GM19467 (cell line): ENCODE measurements around the gene GFAP.

Source experiments
- ATAC-seq: cut with Tn5 transposase; IDR thresholded peaks from one replicate; pipeline ENCODE4 v1.9.1; 2021; ENCODE audit warnings: mild to moderate bottlenecking, moderate library complexity; ENCODE audit not compliant: unreplicated experiment

The GFAP gene

DNA sequence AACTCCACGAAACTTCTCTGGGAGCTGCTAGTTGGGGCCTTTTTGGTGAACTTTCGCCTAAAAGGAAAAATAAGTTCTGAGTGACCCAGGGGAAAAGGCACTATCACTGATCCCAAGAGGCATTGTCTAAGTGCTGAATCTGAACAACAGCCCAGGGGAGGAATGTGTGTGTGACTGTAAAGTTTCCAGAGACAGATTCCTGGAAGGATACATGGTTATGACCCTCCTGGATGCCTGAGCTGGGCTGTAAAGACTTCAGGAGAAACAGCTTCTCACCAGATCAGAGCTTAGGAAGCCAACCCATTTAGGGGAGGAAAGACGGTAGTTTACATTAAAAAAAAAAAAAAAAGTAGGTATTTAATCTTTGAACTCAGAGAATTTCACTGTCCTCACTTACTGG is 47.5 kb downstream of the GFAP start:
- no peak for ATAC-seq

DNA sequence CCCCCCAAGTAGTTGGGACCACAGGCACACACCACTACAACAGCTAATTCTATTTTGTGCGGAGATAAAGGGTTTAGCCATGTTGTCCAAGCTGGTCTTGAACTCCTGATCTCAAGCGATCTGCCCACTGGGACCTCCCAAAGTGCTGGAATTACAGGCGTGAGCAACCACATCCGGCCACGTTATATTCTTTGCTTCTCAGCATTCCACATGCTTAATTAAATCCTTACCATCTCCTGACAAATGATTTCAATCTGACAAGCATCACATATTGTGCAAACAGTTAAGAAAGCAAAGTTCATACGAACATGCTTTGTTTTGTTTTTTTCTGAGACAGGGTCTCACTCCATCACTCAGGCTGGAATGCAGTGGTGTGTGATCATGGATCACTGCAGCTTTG is 49.4 kb downstream of the GFAP start:
- no peak for ATAC-seq

DNA sequence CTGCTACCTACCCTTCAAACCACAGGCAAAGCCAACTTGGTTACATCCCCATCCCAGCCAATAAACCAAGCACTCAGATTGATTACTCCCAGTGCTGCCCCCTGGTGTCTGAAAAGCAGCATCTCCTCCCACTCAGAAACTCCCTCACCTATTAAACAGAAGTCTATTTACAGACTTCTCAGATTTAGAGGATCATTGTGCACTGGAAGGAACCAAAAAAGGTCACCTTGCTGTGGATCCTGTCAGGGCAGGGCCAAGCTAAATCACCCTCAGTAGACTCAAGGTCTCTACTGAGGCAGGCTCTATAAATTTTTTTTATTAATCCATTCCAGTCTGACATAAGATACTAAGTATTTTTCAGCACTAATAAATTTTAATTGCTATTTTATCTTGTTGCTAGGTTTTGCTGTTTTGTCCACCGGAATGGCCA is 50.1 kb downstream of the GFAP start:
- no peak for ATAC-seq

DNA sequence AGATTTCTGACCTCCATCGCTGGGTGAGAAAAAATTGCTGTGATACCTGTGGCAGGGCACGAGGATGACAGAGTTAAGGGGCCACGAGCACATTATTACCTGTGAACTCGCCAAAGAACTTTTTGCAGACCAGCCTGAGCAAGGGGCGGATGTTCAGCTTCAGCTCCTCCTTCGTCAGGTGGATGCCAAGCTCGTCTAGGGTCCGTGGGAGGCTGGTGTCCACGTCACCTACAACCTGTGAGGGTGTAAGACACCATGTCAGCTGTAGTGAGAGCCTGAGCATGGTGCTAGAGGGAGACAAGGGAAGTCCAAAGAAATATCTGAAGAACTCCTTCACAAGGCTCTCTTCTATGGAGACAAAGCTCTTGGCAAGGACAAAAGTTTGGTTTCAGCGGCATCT is 50.5 kb downstream of the GFAP start:
- no peak for ATAC-seq

DNA sequence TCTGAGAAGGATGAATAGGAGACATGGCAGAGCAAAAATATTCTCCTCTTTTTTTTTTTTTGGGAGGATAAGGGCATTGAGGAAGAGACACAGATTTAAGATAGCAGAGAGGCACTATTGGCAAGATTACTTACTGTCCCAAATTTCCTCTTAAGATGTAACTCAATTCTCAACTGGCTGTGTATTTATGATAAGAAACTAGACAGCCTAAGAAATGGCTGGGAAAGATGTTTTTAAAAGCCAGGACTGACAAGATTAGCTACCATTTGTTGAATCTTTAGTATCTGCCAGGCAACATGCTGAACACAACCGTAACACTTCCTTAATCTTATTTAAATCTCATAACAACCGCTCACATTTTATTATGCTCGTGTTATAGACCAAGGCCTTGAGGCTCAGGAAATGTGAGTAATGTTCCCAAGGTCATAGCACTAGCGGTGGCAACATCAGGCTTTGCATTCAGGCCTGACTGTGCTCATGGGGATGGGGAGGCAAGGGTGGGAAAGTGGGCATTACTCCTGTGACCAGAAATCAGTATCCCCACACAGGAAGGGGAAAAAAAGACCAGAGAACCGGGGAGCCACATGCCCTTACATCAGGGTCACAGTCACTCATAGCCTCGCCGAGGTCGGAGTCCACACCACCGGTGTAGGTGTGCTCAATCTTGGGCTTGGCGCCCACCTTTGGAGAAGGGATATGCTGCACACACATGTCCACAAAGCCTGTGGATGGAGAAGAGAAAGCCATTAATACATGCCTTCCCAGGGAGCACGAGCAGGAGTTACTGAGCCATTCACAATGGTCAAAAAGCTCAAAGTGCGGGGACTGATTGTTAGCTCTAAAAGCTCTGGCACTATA is 52.0 kb downstream of the GFAP start:
- no peak for ATAC-seq

DNA sequence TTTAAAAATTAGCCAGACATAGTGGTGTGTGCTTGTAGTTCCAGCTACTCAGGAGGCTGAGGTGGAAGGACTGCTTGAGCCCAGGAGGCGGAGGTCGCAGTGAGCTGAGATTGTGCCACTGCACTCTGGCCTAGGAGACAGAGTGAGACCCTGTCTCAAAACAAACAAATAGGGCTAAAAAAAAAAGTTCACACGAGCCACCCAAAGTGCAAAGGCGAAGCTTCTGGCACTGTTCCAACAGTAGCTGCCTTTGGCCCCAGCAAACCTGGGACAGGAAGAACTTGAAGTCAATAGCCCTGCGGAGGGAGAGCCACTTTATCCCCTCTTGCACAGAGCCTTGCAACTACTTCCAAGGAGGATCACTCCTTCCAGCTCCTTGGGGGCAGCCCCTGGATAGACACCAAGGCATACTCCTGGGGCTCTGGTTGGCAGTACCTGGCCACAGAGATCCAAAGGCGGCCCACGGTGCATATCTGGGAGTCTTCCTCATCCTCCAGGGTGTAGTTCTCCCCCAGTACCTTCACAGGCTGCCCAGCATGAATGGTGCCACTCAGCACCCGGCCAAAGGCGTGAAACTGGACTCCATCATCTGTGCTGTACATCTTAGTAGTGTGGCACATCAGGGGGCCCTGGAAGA is 52.9 kb downstream of the GFAP start:
- no peak for ATAC-seq

DNA sequence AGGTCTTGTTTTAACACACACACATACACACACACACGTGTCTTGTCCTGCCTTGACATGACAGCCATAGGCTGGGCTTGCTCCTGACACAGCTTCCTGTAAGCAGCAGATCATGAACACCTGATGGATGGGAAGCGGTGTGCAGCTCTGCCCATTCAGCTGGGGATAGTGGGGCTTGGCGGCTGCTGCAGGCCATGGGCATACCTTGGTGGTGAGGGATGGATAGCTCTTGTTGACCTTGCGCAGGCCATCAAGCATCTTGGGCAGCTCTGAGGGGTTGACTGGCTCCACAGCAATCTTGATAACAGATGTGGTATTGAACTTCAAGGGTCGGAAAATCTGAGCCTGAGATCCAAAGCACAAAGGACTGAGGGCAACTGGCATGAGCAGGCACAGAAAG is 55.6 kb downstream of the GFAP start:
- no peak for ATAC-seq

DNA sequence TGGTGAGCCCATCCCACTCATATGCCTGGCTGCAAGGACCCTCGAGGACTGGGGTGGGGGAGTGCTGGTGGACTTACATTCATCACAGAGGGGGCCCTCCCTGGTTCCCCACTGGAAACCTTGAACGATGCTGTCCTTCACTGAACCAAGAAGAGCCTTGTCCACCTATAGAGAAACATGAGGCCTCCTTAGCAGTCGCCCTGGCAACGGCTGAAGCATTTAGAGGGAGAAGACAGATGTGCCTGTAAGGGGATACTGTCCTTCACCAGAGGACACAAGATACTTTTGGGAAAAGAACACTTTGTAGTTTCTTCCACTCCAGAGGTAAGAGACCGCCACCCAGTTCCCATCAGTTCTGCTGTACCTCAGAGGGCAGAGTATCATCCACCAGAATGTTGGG is 61.1 kb downstream of the GFAP start:
- no peak for ATAC-seq
